ENCODE measurements around the gene NTRK3. TPM values are rescaled to one million over a fixed set of nuclear protein-coding genes. Genes with fewer than 3 reads are reported as not detected.

Gene NTRK3
- total and polyA plus RNA-seq, 2 of the 13 experiments (the other 11 are each of a cell fraction or from before 2014, with no cell fraction given), result not detected

DNA sequence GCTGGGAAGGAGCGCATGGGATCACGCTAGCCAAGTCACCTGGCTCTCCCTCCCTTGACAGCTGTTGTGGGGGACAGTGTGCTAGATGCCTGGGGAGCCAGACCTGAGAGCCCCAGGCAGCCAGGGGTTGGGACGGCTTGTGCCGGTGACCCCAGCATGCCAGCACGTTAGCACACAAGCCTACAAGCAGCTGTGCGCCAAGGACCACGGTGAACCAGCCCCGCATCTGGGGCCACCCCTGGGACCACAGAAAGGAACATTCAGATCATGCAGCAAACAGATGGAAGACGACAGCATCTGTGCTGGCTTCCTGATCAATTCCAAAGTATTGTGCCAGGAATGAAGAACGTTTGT, 64.8 kb downstream of the NTRK3 start (continued):
- TF ChIP-seq FOXP4 (CRISPR knock-in tag; IDR thresholded peaks at IDR 0.05) (no peak), NAIF1 (CRISPR knock-in tag; IDR thresholded peaks at IDR 0.05; ENCODE audit: borderline replicate concordance) (no peak), HNRNPH1 (optimal IDR thresholded peaks at IDR 0.05; ENCODE audit: low read depth, low read length) (no peak), ZFP90 (CRISPR knock-in tag; IDR thresholded peaks at IDR 0.05; ENCODE audit: borderline replicate concordance) (no peak), USF2 (IDR thresholded peaks at IDR 0.05; ENCODE audit: low read depth, low read length) (no peak), USF2 (CRISPR knock-in tag; IDR thresholded peaks at IDR 0.05; ENCODE audit: borderline replicate concordance) (no peak)
- TF ChIP-seq, protein P1, sequence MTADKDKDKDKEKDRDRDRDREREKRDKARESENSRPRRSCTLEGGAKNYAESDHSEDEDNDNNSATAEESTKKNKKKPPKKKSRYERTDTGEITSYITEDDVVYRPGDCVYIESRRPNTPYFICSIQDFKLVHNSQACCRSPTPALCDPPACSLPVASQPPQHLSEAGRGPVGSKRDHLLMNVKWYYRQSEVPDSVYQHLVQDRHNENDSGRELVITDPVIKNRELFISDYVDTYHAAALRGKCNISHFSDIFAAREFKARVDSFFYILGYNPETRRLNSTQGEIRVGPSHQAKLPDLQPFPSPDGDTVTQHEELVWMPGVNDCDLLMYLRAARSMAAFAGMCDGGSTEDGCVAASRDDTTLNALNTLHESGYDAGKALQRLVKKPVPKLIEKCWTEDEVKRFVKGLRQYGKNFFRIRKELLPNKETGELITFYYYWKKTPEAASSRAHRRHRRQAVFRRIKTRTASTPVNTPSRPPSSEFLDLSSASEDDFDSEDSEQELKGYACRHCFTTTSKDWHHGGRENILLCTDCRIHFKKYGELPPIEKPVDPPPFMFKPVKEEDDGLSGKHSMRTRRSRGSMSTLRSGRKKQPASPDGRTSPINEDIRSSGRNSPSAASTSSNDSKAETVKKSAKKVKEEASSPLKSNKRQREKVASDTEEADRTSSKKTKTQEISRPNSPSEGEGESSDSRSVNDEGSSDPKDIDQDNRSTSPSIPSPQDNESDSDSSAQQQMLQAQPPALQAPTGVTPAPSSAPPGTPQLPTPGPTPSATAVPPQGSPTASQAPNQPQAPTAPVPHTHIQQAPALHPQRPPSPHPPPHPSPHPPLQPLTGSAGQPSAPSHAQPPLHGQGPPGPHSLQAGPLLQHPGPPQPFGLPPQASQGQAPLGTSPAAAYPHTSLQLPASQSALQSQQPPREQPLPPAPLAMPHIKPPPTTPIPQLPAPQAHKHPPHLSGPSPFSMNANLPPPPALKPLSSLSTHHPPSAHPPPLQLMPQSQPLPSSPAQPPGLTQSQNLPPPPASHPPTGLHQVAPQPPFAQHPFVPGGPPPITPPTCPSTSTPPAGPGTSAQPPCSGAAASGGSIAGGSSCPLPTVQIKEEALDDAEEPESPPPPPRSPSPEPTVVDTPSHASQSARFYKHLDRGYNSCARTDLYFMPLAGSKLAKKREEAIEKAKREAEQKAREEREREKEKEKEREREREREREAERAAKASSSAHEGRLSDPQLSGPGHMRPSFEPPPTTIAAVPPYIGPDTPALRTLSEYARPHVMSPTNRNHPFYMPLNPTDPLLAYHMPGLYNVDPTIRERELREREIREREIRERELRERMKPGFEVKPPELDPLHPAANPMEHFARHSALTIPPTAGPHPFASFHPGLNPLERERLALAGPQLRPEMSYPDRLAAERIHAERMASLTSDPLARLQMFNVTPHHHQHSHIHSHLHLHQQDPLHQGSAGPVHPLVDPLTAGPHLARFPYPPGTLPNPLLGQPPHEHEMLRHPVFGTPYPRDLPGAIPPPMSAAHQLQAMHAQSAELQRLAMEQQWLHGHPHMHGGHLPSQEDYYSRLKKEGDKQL (CRISPR knock-in tag; IDR thresholded peaks at IDR 0.05; ENCODE audit: low read depth), result no peak
